Uterus (tissue), 2 donors: ENCODE measurements around the gene SBF2.

Experiments
- CTCF ChIP-seq, 4 experiments: fragments of 200-600 bp in 2 of 4; fragments of 450-650 bp in 2 of 4; sonication (generic) in 2 of 4; IDR thresholded peaks; one replicate each; pipeline ENCODE4 v1.5.1; 2016 to 2019; ENCODE audit warnings: antibody characterized with exemption in 4 of 4, mild to moderate bottlenecking in 2 of 4, moderate library complexity in 1 of 4
- POLR2A ChIP-seq, 2 donors: fragments of 450-650 bp; IDR thresholded peaks; one replicate each; pipeline ENCODE4 v1.6.1; 2016; ENCODE audit warnings: antibody characterized with exemption in 2 of 2, mild to moderate bottlenecking in 1 of 2, moderate library complexity in 1 of 2

DNA sequence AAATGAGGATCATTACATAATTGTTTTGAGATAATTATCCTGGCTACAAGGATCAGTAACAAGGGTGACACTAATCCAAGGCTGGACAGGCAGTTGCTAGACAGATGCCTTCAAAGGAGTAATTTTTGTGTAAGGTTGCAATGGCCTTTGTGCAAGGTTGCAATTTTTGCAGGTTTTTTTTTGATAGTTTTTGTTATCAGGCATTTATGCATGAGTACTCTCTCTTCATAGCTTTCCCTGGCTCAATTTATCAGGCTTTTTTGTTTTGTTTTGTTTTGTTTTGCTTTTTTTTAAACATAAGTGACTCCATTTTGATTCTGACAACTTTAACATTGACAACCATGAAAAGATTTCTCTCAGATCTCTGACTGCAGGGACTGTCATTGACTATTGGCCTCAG lies 519.9 kb downstream of the SBF2 start:
- no peak for TF ChIP-seq CTCF (IDR thresholded peaks at IDR 0.05)
- TF ChIP-seq POLR2A (IDR thresholded peaks at IDR 0.05): no peak
